Osteocyte (in vitro differentiated cells): ENCODE results near the gene PAX2. TPM values are rescaled to one million over a fixed set of nuclear protein-coding genes. Genes with fewer than 3 reads are reported as not detected.

Source experiments
- DNase-seq: peaks from one replicate; pipeline ENCODE4 v3.0.0; 2021; ENCODE audit warnings: mixed read lengths; ENCODE audit not compliant: unreplicated experiment; ENCODE audit errors: extremely low spot score
- H3K27ac Mint-ChIP-seq: one replicate; pipeline ENCODE4 v1.8.0; 2021; ENCODE audit warnings: mild to moderate bottlenecking, mixed read lengths; ENCODE audit not compliant: unreplicated experiment
- H3K27me3 Mint-ChIP-seq: one replicate; pipeline ENCODE4 v1.8.0; 2021; ENCODE audit warnings: mixed read lengths; ENCODE audit not compliant: unreplicated experiment
- H3K36me3 Mint-ChIP-seq: one replicate; pipeline ENCODE4 v1.8.0; 2021; ENCODE audit warnings: mixed read lengths; ENCODE audit not compliant: unreplicated experiment
- H3K4me1 Mint-ChIP-seq: one replicate; pipeline ENCODE4 v1.8.0; 2021; ENCODE audit warnings: mixed read lengths; ENCODE audit not compliant: unreplicated experiment
- H3K4me3 Mint-ChIP-seq: one replicate; pipeline ENCODE4 v1.8.0; 2021; ENCODE audit warnings: mild to moderate bottlenecking, moderate library complexity, mixed read lengths; ENCODE audit not compliant: unreplicated experiment
- H3K9me3 Mint-ChIP-seq: one replicate; pipeline ENCODE4 v1.8.0; 2021; ENCODE audit warnings: mixed read lengths; ENCODE audit not compliant: unreplicated experiment
- CTCF ChIP-seq: fragments of 200-600 bp; sonication (generic); IDR thresholded peaks from 2 replicates; pipeline ENCODE4 v1.5.0; 2021; ENCODE audit warnings: antibody characterized with exemption, mild to moderate bottlenecking, moderate library complexity
- total RNA-seq: library from RNA; stranded (reverse); gene quantifications from 2 replicates; pipeline ENCODE4 v1.2.1, GENCODE V29; 2021

The PAX2 gene
- total RNA-seq, 1 donor from 2014 or later = 0.30 TPM

GRCh38 chr10:100805543-100806355, 60.4 kb downstream of the PAX2 start:
- Mint-ChIP-seq H3K4me3 (no peak overlapping the region), H3K27me3 (peaks cover 69% of the 10 kb centered on the region), H3K4me1 (no peaks in the 10 kb centered on the region), H3K27ac (no peak overlapping the region), H3K36me3 (no peaks in the 10 kb centered on the region), H3K9me3 (no peaks in the 10 kb centered on the region)
- TF ChIP-seq CTCF = no peak
- no peak for DNase-seq

- DNase-seq = no peak
- H3K27me3 Mint-ChIP-seq = peaks cover 70% of the 10 kb centered on the region
- H3K4me3 Mint-ChIP-seq = no peak overlapping the region
- no peak for TF ChIP-seq CTCF
- H3K9me3 Mint-ChIP-seq = no peaks in the 10 kb centered on the region
- H3K27ac Mint-ChIP-seq = no peak overlapping the region
- H3K36me3 Mint-ChIP-seq = no peaks in the 10 kb centered on the region
- no peaks in the 10 kb centered on the region for H3K4me1 Mint-ChIP-seq
These were observed 60.9 kb downstream of the PAX2 start for GRCh38 chr10:100806356-100806645.

- Mint-ChIP-seq H3K4me3 (no peak overlapping the region), H3K9me3 (no peaks in the 10 kb centered on the region), H3K27me3 (peaks cover 71% of the 10 kb centered on the region), H3K27ac (no peak overlapping the region), H3K4me1 (no peaks in the 10 kb centered on the region), H3K36me3 (no peaks in the 10 kb centered on the region)
- TF ChIP-seq CTCF = no peak
- DNase-seq = no peak
These were observed 62.0 kb downstream of the PAX2 start for GRCh38 chr10:100807241-100807951.

DNA sequence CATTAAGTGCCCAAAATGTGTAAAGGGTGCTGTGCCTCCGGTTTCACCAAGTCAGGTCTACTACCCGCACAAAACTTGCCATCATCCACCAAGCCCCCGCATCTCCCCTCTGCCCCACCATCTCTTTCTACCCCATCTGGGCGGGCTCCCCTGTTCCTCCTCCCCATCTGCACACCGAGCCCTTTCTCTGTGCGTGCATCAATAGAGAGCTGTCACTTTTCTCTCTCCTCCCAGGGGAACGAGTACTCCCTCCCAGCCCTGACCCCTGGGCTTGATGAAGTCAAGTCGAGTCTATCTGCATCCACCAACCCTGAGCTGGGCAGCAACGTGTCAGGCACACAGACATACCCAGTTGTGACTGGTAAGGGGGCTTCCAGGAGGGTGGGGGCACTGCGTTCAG, 63.5 kb downstream of the PAX2 start:
- H3K9me3 Mint-ChIP-seq = no peaks in the 10 kb centered on the region
- no peak overlapping the region for H3K27ac Mint-ChIP-seq
- H3K4me1 Mint-ChIP-seq = no peaks in the 10 kb centered on the region
- H3K4me3 Mint-ChIP-seq = no peak overlapping the region
- no peak for TF ChIP-seq CTCF
- H3K36me3 Mint-ChIP-seq = no peaks in the 10 kb centered on the region
- peaks cover 69% of the 10 kb centered on the region for H3K27me3 Mint-ChIP-seq
- no peak for DNase-seq

DNA sequence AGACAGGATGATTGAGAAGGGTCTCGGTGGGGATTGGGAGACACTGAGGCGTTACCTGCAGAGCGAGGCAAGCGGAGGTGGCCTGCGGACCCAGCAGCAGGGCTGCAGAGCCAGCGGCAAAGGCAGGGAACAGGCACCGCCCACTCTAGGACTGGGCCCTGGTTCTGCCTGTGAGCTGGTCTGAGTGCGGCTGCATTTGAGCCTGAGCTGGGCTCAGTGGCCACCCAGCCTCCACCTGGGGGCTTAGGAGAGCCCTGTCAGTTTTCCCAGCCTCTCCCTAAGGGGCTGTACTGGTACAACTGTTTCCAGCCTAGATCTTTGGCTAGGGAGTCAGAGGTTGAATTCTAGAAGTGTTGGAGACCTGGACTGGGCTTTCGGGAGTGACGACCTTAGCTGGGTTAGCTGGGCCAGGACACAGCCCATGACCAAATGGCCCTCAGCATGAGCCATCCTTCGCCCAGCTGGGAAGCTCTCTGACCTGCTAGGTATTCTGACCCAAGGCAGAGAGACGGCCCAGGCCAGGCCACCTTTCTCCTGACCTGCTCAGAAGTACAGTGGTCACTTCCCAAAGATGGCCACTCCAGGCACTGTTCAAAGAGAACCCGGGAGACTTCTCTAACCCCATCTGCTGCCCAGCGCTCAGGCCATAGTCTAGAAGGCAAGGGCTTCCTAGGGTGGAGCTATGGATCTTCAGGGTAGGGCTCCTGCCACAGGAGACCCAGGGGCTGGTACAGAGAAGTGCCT, 64.9 kb downstream of the PAX2 start:
- DNase-seq = no peak
- TF ChIP-seq CTCF = no peak
- peaks cover 65% of the 10 kb centered on the region for H3K27me3 Mint-ChIP-seq
- H3K4me3 Mint-ChIP-seq = no peak overlapping the region
- H3K27ac Mint-ChIP-seq = no peak overlapping the region
- H3K9me3 Mint-ChIP-seq = no peaks in the 10 kb centered on the region
- H3K36me3 Mint-ChIP-seq = no peaks in the 10 kb centered on the region
- no peaks in the 10 kb centered on the region for H3K4me1 Mint-ChIP-seq
